GM12878 (cell line): ENCODE data around the gene PIK3R2. TPM values are rescaled to one million over a fixed set of nuclear protein-coding genes. Genes with fewer than 3 reads are reported as not detected.

Experiments
- ATAC-seq: fragments of 200-7000 bp; cut with Tn5 transposase; 3 replicates; pipeline ENCODE4 v1.9.1; 2020; ENCODE audit warnings: mild to moderate bottlenecking, moderate library complexity
- BruUV-seq: library from RNA; stranded (reverse); fragments of 400-500 nt; replicated peaks from 2 replicates; lab custom pipeline; 2021; lab: Mats Ljungman, UMichigan
- CTCF ChIA-PET: fragments of 300-600 bp; sonication (Branson Sonifier 250); formaldehyde crosslinking; extraction: SDS; loops from one replicate; lab custom pipeline; 2021; ENCODE audit warnings: inconsistent platforms; lab: Yijun Ruan, JAX
- POLR2A ChIA-PET: fragments of 350-600 bp; formaldehyde crosslinking; extraction: SDS; loops from one replicate; lab custom pipeline; 2021; ENCODE audit warnings: inconsistent platforms; lab: Charles Lee
- RAD21 ChIA-PET: fragments of 300-600 bp; sonication (Branson Sonifier 250); formaldehyde crosslinking; loops from one replicate; lab custom pipeline; 2023; ENCODE audit warnings: antibody characterized with exemption; ENCODE audit not compliant: unreplicated experiment; lab: Charles Lee
- SMC1A ChIA-PET: fragments of 300-600 bp; sonication (Branson Sonifier 250); formaldehyde crosslinking; loops from one replicate; lab custom pipeline; 2023; ENCODE audit not compliant: unreplicated experiment, uncharacterized antibody; lab: Charles Lee
- DNase-seq: peaks from one replicate; pipeline ENCODE4 v3.0.0-alpha.2; 2011; ENCODE audit warnings: low read depth, low spot score
- FAIRE-seq: peaks from 3 replicates; lab custom pipeline; 2011; peaks lifted over from hg19 to GRCh38; lab: Jason Lieb, UNC
- H2AFZ ChIP-seq: 2 replicates; pipeline ENCODE4 v1.6.0; 2011; ENCODE audit warnings: low read depth, low read length, control low read depth; ENCODE audit not compliant: control insufficient read depth
- H3K27ac ChIP-seq: 2 replicates; pipeline ENCODE4 v1.5.1; 2011; ENCODE audit warnings: control low read depth; ENCODE audit not compliant: control insufficient read depth, insufficient read depth
- H3K27me3 ChIP-seq, 2 experiments: replicated peaks in 1 of 2; 2 replicates each; pipeline versions ENCODE4 v1.6.0 to v1.6.1; 2011; ENCODE audit warnings: low read length in 1 of 2; ENCODE audit not compliant: control insufficient read depth in 2 of 2, insufficient read depth in 2 of 2
- H3K36me3 ChIP-seq, 2 experiments: 2 replicates each; pipeline ENCODE4 v1.5.1; 2011; ENCODE audit warnings: low read length in 1 of 2; ENCODE audit not compliant: control insufficient read depth in 2 of 2, insufficient read depth in 2 of 2
- H3K4me1 ChIP-seq: 2 replicates; pipeline ENCODE4 v1.6.1; 2011; ENCODE audit warnings: mild to moderate bottlenecking, low read length, moderate library complexity, mixed read lengths; ENCODE audit not compliant: control insufficient read depth, insufficient read depth
- H3K4me2 ChIP-seq: 2 replicates; pipeline ENCODE4 v1.6.0; 2011; ENCODE audit warnings: control low read depth; ENCODE audit not compliant: control insufficient read depth, insufficient read depth
- H3K4me3 ChIP-seq: fragments of 200-600 bp; sonication (generic); 2 replicates; pipeline ENCODE4 v1.5.1; 2016
- H3K79me2 ChIP-seq: 2 replicates; pipeline ENCODE4 v1.6.0; 2011; ENCODE audit warnings: low read length; ENCODE audit not compliant: control insufficient read depth, insufficient read depth
- H3K9ac ChIP-seq: 2 replicates; pipeline ENCODE4 v1.8.0; 2011; ENCODE audit warnings: low read length, control low read depth, mixed read lengths; ENCODE audit not compliant: control insufficient read depth, insufficient read depth
- H3K9me3 ChIP-seq: replicated peaks from 3 replicates; pipeline ENCODE4 v1.5.1; 2011; ENCODE audit warnings: mild to moderate bottlenecking, low read length; ENCODE audit not compliant: control insufficient read depth, insufficient read depth
- H4K20me1 ChIP-seq: 2 replicates; pipeline ENCODE4 v1.6.0; 2011; ENCODE audit not compliant: control insufficient read depth, insufficient read depth
- CBX3 ChIP-seq: fragments of 200-600 bp; sonication (generic); IDR thresholded peaks from 2 replicates; pipeline ENCODE4 v1.6.1; 2016; ENCODE audit warnings: low read depth, borderline replicate concordance
- CHD2 ChIP-seq: IDR thresholded peaks from 2 replicates; pipeline ENCODE4 v1.6.1; 2011; ENCODE audit warnings: low read depth, low read length, improper control_type of control experiment, borderline replicate concordance
- CUX1 ChIP-seq: IDR thresholded peaks from 2 replicates; pipeline ENCODE4 v1.6.1; 2012; ENCODE audit warnings: improper control_type of control experiment, low read depth, low read length; ENCODE audit not compliant: insufficient replicate concordance
- HDGF ChIP-seq: fragments of 450-650 bp; IDR thresholded peaks from 2 replicates; pipeline ENCODE4 v1.6.1; 2016; ENCODE audit warnings: antibody characterized with exemption
- JUND ChIP-seq: IDR thresholded peaks from 2 replicates; pipeline ENCODE4 v1.6.1; 2012; ENCODE audit warnings: low read depth, mild to moderate bottlenecking, low read length, improper control_type of control experiment, moderate library complexity
- KLF5 ChIP-seq: fragments of 450-650 bp; IDR thresholded peaks from 2 replicates; pipeline ENCODE4 v1.6.1; 2014; ENCODE audit warnings: mild to moderate bottlenecking; ENCODE audit not compliant: partially characterized antibody
- RAD51 ChIP-seq: fragments of 450-650 bp; IDR thresholded peaks from 2 replicates; pipeline ENCODE4 v1.6.1; 2016; ENCODE audit warnings: moderate library complexity, mild to moderate bottlenecking, inconsistent platforms
- SMC3 ChIP-seq: IDR thresholded peaks from 2 replicates; pipeline ENCODE4 v1.6.1; 2011; ENCODE audit warnings: low read length, improper control_type of control experiment, borderline replicate concordance
- WGBS: methylation state at CpG from one replicate; pipeline ENCODE4 v1.1.6; 2016; ENCODE audit warnings: low lambda C conversion rate; ENCODE audit not compliant: insufficient replicate concordance, insufficient coverage; ENCODE audit errors: missing lambda C conversion rate; 5-methylcytosine and 5-hydroxymethylcytosine counted together
- in situ Hi-C: fragments of 300-500 bp; cut with MboI; formaldehyde crosslinking; loops from 9 replicates; pipeline ENCODE4 v1.14.3; 2018; ENCODE audit warnings: mixed read lengths
- intact Hi-C: fragments of 100-400 bp; cut with micrococcal nuclease; formaldehyde crosslinking; loops from one replicate; pipeline ENCODE4 v1.14.2; 2022; ENCODE audit not compliant: unreplicated experiment
- polyA plus RNA-seq, 11 experiments: library from polyadenylated mRNA; depleted of rRNA in 4 of 11; unstranded in 6 of 11; stranded (reverse) in 5 of 11; fragments of >200 nt; fragmentation: Nextera tagmentation in 4 of 11; fragmentation: Illumina TruSeq in 1 of 11; extraction: Ambion mirVana in 4 of 11; extraction: Trizol in 1 of 11; gene quantifications; 1 replicate in 1 of 11; 2 replicates in 10 of 11; pipeline versions ENCODE4 v1.2.1 to v1.2.3, GENCODE V29; 2011 to 2016; ENCODE audit warnings: inconsistent platforms in 2 of 11, missing spikeins in 2 of 11, low read depth in 1 of 11
- total RNA-seq, 4 experiments: library from RNA; depleted of rRNA in 3 of 4; stranded (reverse); fragments of >200 nt in 3 of 4; fragmentation: Illumina TruSeq in 1 of 4; extraction: Trizol in 1 of 4; gene quantifications; 2 replicates each; pipeline versions ENCODE4 v1.2.1 to v1.2.3, GENCODE V29; 2013 to 2021
- TF ChIP-seq, protein P1 (sequence below): fragments of 150-350 bp; IDR thresholded peaks from 2 replicates; pipeline ENCODE4 v1.6.1; 2014; ENCODE audit warnings: mild to moderate bottlenecking, low read depth, low read length

Gene PIK3R2
- total and polyA plus RNA-seq, 10 of the 15 experiments (the other 5 are each of a cell fraction or from before 2014, with no cell fraction given): 0.26 to 22.6 (median 2.5) TPM

- TF ChIP-seq, protein P1, sequence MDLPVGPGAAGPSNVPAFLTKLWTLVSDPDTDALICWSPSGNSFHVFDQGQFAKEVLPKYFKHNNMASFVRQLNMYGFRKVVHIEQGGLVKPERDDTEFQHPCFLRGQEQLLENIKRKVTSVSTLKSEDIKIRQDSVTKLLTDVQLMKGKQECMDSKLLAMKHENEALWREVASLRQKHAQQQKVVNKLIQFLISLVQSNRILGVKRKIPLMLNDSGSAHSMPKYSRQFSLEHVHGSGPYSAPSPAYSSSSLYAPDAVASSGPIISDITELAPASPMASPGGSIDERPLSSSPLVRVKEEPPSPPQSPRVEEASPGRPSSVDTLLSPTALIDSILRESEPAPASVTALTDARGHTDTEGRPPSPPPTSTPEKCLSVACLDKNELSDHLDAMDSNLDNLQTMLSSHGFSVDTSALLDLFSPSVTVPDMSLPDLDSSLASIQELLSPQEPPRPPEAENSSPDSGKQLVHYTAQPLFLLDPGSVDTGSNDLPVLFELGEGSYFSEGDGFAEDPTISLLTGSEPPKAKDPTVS: no peak
- no peak for TF ChIP-seq KLF5
- no peak for TF ChIP-seq JUND
- TF ChIP-seq HDGF: no peak
- TF ChIP-seq, all 136 proteins: peak for 0
These were observed 4.6 kb downstream of the PIK3R2 start (continued) for GRCh38 chr19:18157465-18158063.

DNA sequence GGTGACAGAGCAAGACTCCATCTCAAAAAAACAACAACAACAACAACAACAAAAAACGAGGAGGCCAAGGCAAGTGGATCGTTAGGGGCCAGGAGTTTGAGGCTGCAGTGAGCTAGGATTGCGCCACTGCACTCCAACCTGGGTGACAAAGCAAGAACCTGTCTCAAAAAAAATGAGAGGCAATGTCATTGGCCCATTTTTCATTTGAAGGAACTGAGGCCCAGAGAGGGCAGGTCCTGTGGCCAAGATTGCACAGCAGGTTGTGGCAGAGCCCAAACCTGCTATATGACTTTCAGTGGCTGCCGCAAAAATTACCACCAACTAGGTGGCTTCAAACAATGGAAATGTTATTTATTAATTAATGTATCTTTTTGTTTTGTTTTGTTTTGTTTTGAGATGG is 5.5 kb downstream of the PIK3R2 start:
- ChIA-PET POLR2A (interaction anchor here (0.6 kb wide), 2 partner anchors 94 to 749 kb away, joined by 3 to 4 read pairs; no protein-coding TSS in a partner anchor), RAD21 (interaction anchor here (0.9 kb wide), 1 partner anchor 170 kb away, joined by 3 read pairs; no protein-coding TSS in a partner anchor), SMC1A (no interaction called here)
- Histone ChIP-seq H3K79me2 (peaks cover 9% of the 10 kb centered on the region), H3K9ac (no peak overlapping the region), H4K20me1 (no peaks in the 10 kb centered on the region), H3K27ac (no peak overlapping the region)
- intact Hi-C loops: no loop called here
- ATAC-seq: no peak
- TF ChIP-seq RAD51: no peak
- no peak for TF ChIP-seq CUX1
- TF ChIP-seq CBX3: no peak
- no peak for TF ChIP-seq CHD2
- no peak for TF ChIP-seq SMC3
- TF ChIP-seq, all 136 proteins: peak for 0
- no peak overlapping the region for H3K4me3 ChIP-seq
- no peaks in the 10 kb centered on the region for H3K27me3 ChIP-seq
- BruUV-seq: no TSS peak
- FAIRE-seq: no peak
- peaks cover 13% of the 10 kb centered on the region for H3K4me1 ChIP-seq
- H3K36me3 ChIP-seq: peaks cover 6% of the 10 kb centered on the region in 2 experiments; a peak in 3 of 4 replicates
- H3K4me2 ChIP-seq: no peak overlapping the region
- in situ Hi-C loops: no loop called here
- 79% methylated on average over 4 of the region's 4 CpGs for WGBS
- H3K9me3 ChIP-seq: no peaks in the 10 kb centered on the region
- no peak for DNase-seq
- CTCF ChIA-PET: interaction anchor here (0.6 to 1.5 kb wide), 4 partner anchors 10 to 121 kb away, joined by 3 to 8 read pairs (median 3); no protein-coding TSS in a partner anchor
- H2AFZ ChIP-seq: no peak overlapping the region
